ENCODE measurements around the gene FSTL4.

The FSTL4 gene

DNA sequence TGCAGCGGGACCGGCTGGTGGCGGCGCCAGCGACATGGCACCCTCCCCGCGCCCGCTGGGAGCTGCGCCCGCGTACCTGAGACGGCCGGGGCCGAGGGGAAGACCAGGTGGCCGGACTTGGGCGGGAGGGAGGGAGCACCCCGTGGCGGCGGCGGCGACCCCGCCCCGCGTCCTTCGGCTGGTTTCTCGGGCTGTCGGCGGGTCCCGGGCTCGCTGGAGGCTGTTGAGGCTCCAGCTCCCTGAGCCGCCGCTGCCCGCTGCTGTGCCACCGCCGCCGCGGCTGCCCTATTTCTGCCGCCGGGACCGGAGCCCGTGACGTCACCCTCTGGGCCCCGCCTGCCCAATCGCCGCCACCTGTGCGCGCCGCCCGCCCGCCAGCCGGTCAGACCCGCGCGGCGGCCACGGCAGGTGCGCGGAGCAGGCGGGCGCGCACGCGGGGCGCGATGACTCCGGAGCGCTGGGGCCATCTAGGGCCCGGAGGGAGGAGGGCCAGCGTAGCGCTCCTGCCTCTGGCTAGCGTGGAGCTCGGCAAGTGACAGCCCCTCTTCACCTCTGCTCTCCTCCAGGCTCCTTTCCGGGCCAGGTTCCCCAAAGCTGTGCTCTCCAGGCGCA is at the start of gene FSTL4:
Gene FSTL4, minus strand, starts transcription at position 293 of the 612 bp plus-strand sequence.
- TF ChIP-seq, protein P1, sequence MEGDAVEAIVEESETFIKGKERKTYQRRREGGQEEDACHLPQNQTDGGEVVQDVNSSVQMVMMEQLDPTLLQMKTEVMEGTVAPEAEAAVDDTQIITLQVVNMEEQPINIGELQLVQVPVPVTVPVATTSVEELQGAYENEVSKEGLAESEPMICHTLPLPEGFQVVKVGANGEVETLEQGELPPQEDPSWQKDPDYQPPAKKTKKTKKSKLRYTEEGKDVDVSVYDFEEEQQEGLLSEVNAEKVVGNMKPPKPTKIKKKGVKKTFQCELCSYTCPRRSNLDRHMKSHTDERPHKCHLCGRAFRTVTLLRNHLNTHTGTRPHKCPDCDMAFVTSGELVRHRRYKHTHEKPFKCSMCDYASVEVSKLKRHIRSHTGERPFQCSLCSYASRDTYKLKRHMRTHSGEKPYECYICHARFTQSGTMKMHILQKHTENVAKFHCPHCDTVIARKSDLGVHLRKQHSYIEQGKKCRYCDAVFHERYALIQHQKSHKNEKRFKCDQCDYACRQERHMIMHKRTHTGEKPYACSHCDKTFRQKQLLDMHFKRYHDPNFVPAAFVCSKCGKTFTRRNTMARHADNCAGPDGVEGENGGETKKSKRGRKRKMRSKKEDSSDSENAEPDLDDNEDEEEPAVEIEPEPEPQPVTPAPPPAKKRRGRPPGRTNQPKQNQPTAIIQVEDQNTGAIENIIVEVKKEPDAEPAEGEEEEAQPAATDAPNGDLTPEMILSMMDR (IDR thresholded peaks at IDR 0.05; ENCODE audit: insufficient read depth, low read length, missing control alignments): no peak
- no peak for DNase-seq (ENCODE audit: low read depth, low spot score)
- CTCF ChIA-PET: no interaction called here
- no peak within 1 kb of the TSS for H3K4me3 ChIP-seq (ENCODE audit: low read depth, low read length)
- POLR2A ChIA-PET: no interaction called here

DNA sequence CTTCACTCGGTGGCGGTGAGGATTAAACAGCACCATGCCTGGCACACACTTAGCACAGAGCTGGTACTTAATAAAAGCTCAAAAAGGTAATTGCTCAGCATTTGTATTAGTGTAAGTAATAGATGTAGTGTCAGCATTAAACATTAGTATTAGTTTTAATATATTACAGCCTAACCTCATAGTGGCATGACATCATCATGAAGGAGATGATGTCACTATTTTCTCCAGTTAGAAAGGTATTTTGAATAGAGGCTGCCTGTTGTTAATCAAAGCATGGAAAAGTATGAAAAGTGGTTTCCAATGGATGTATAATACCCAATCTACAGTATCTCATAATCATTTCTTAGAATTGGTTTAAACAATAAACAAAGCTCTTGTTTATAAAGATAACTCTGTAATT is 49.0 kb upstream of the FSTL4 start:
- DNase-seq (ENCODE audit: low read depth, low spot score): no peak
- H3K4me3 ChIP-seq (ENCODE audit: low read depth, low read length): no peak overlapping the region
- TF ChIP-seq, protein P1 (IDR thresholded peaks at IDR 0.05; ENCODE audit: insufficient read depth, low read length, missing control alignments): no peak
- ChIA-PET CTCF (no interaction called here), POLR2A (no interaction called here)

GRCh38 chr5:133658327-133658726 is 46.0 kb upstream of the FSTL4 start:
- H3K4me3 ChIP-seq (ENCODE audit: low read depth, low read length): no peak overlapping the region
- TF ChIP-seq, protein P1 (IDR thresholded peaks at IDR 0.05; ENCODE audit: insufficient read depth, low read length, missing control alignments): no peak
- ChIA-PET CTCF (no interaction called here), POLR2A (no interaction called here)
- no peak for DNase-seq (ENCODE audit: low read depth, low spot score)

DNA sequence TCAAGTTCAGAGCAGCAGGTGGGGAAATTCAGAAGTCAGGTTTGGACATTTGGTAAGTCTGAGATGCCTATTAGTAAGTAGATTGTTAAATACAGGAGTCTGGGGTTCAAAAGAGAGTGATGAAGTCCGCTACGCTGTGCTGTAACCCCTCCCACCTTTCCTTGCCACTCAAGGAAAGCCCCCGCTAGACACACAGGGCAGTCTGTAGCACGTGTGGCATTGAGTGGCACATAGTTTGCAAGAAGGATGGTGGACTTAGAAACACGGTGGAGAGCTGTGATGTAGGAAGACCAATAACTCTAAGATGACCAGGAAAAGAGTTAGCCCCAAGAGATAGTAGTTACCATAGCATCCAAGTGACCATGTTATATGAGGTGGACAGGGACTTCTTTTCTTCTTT is 44.7 kb upstream of the FSTL4 start:
- no peak overlapping the region for H3K4me3 ChIP-seq (ENCODE audit: low read depth, low read length)
- ChIA-PET POLR2A (no interaction called here), CTCF (no interaction called here)
- no peak for DNase-seq (ENCODE audit: low read depth, low spot score)
- TF ChIP-seq, protein P1 (IDR thresholded peaks at IDR 0.05; ENCODE audit: insufficient read depth, low read length, missing control alignments): no peak

DNA sequence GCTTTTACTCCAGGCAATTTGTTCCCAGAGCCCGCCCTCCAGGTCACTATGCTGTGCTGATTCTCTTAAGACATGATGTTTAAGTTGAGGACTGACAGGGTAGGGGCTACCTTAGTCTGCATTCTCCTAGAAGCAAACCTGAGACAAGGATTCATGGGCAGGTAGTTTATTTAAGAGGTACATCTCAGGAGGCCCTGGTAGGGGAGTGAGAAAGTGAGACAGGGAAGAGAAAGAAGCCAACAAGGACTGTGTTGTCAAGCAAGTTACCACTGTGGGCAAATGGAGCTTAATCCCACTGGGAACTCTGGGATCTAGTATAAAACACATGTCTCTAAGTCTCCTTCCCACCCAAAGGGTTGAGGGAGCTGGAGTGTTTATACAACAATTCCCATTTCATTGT is 43.6 kb upstream of the FSTL4 start:
- DNase-seq (ENCODE audit: low read depth, low spot score): no peak
- CTCF ChIA-PET: no interaction called here
- POLR2A ChIA-PET: no interaction called here

DNA sequence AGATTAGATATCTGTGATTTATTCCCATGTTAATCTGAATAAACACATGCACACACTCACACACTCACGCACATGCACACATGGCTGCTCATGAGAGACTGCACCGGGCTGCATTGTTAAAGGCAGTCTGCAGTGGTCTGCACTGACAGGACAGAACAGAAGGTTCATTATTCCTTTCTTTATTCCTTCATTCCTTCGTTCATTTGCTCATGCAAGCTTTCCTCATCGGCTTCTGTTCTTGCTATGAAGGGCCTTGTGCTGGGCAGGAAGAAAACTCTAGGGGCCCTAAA is 41.4 kb upstream of the FSTL4 start:
- CTCF ChIA-PET: no interaction called here
- no peak overlapping the region for H3K4me3 ChIP-seq (ENCODE audit: low read depth, low read length)
- DNase-seq (ENCODE audit: low read depth, low spot score): no peak
- TF ChIP-seq, protein P1 (IDR thresholded peaks at IDR 0.05; ENCODE audit: insufficient read depth, low read length, missing control alignments): no peak
- POLR2A ChIA-PET: no interaction called here

More for the DNA sequence above, 43.6 kb upstream of the FSTL4 start:
- H3K4me3 ChIP-seq (ENCODE audit: low read depth, low read length): no peak overlapping the region
- TF ChIP-seq, protein P1 (IDR thresholded peaks at IDR 0.05; ENCODE audit: insufficient read depth, low read length, missing control alignments): no peak
